HS-5 (cell line): ENCODE measurements around the gene SAMD11.

ENCODE experiments used
- DNase-seq: peaks from one replicate; pipeline ENCODE4 v3.0.0-alpha.2; 2012; ENCODE audit warnings: low read depth

Gene SAMD11

DNA sequence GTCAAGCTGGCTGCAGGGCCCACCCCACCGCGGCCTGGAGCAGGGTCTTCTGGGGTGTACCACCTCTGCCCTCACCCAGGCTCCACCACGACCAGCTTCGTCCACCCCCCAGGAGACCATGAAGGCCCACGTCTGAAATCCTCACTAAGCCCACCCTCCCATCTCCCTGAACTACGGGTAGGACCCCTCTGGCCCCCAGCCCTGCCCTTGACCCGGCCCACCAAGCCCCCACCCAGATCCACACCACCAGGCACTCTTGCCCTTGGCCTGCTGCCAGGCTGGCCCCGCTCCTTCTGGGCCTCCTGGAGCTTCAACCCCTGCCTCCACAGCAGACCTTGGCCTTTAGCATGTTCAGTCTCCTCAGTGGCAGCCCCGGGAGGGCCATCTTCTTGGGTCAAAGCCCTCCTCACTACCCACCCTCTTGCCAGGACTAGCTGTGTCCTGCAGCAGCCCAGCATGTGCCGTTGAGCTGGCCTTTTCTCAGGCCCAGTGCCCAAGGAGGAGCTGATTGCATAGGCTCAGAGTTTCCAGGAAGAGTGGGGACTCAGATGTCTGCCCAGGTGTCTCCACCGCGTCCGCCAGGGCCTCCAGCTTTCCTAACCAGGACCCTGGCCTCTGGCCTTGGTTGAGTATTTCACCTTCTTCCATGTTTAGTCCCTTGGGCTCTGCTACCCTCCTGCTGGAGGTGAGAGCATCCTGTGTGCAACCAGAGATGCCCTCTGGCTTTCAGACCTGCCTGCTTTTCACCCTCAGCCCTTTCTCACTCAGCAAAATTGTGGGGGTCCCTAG lies 17.7 kb upstream of the SAMD11 start:
- DNase-seq: no peak

DNA sequence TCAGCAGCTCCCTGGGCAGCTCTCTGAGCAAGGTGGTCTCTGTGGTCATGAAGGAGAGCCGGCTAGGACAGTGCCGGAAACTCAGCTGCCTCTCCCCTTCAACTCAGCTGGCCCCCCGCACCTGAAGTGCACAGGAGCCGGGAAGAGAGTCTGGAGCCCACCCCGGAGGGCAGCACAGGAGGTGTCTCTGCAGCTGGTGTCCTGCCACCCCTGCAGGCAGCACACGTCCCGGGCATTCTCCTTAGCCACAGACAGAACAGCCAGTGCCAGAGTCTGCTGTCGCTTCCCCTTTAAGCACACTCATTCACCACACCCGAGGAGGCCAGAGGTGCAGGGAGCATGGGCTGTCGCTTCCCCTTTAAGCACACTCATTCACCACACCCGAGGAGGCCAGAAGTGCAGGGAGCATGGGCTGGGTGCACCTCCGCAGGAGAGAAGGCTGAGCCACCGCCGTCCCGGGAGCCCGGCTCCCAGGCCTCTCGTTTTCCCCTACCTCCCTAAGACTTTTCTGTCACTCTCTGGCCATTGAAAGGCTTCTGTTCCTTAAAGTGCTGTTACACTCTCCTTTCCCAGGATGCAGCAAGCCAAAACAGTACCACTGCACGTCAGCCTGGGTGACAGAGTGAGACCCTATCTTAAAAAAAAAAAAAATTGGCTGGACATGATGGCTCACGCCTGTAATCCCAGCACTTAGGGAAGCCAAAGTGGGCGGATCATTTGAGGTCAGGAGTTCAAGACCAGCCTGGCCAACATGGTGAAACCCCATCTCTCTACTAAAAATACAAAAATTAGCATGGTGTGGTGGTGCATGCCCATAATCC lies 16.9 kb upstream of the SAMD11 start:
- no peak for DNase-seq

DNA sequence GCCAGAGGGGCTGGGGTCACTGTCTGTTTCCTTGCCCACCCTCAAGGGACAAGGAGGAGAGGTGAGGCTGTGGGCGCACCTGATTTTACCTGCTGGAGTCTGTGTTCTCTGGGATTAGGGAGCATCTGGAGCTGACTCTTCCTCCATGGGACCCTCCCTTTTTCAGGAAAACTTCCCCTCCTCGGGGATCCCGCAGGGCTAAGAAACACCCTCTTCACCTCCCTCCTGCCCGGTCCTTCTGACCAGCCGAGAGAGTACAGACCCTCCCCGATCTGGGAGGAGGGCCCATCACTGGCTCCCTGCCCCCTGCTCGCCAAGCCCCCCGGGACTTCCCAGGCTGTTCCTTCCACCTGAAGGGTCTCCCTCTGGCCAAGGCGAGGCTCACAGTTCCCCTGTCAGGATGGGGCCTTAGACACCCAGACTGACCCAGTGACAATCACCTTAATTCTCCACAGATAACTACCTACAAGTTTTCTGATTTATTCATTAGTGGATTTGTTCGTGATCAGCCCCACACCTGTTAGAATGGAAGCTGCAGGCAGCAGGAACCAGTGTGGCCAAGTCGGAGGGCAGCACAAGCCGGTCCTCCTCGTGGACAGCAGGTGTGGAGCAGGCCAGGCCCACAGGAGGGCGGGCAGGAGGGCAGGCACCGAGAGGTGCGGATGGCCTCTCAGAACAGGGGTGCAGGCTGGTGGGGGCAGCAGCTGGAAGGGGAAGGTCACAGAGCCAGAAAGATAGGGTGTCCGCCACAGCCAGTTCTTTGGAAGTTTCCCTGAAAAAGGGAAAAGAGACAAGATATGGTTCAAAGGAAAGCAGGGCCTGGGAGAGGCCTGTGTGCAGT lies 15.9 kb upstream of the SAMD11 start:
- no peak for DNase-seq

DNA sequence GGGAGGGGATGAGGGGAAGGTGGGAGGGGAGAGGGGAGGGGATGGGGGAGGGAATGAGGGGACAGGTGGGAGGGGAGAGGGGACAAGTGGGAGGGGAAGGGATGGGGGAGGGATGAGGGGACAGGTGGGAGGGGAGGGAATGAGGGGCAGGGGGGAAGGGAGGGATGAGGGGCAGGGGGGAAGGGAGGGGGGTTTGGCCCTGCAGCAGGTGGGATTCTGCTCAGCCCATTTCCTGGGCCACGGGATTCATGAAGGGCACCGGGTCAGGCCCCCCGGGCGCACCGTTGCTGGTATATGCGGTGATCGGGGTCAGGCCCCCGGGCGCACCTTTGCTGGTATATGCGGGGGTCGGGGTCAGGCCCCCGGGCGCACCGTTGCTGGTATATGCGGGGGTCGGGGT lies 15.1 kb upstream of the SAMD11 start:
- no peak for DNase-seq

DNA sequence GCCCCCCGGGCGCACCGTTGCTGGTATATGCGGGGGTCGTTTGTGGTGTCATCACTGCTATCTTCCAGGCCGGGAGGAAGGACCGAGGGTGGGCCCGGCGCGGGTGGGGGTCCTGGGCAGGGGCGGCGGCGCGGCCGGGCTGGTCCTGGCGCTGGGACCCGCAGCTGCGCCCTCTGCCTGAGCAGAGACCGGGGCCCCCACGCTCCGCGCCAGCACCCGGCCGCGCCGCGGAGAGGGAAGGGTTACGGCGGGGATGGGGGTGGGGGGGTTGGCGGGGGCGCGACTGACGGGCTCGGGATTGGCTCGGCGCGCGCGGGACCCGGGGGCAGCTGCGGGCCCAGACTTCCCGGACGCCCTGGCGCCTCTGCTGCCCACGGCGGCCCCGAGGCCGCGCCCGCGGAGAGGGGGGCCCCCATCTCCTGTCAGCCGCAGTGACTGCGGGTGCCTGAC lies 13.8 kb upstream of the SAMD11 start:
- no peak for DNase-seq

DNA sequence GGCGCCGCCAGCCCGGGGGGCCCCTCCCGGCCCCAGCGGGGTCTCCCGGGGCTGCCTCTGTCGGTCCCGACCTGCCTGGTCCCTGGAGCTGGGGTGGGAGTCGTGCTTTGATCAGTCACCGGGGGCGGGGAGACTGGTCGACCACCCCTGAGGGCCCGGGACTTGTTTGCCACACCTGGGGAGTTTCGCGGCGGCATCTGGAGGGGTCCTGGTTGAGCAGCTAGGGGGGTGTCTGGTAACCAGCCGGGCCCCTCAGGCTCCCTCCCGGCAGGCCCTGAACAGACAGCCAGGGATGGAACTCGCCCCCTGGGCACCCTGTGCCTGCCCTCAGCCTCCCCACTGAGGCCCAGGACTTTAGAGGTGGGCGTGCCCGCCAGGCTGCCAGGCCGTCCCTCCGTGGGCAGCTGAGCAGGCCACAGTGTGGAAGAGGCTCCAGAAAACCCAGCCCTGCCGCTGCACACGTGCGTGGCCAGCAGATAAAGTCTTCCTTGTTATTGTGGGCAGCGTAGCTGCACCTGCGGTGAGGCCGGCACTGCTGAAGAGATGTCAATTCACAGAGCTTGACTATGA lies 13.3 kb upstream of the SAMD11 start:
- DNase-seq: no peak

DNA sequence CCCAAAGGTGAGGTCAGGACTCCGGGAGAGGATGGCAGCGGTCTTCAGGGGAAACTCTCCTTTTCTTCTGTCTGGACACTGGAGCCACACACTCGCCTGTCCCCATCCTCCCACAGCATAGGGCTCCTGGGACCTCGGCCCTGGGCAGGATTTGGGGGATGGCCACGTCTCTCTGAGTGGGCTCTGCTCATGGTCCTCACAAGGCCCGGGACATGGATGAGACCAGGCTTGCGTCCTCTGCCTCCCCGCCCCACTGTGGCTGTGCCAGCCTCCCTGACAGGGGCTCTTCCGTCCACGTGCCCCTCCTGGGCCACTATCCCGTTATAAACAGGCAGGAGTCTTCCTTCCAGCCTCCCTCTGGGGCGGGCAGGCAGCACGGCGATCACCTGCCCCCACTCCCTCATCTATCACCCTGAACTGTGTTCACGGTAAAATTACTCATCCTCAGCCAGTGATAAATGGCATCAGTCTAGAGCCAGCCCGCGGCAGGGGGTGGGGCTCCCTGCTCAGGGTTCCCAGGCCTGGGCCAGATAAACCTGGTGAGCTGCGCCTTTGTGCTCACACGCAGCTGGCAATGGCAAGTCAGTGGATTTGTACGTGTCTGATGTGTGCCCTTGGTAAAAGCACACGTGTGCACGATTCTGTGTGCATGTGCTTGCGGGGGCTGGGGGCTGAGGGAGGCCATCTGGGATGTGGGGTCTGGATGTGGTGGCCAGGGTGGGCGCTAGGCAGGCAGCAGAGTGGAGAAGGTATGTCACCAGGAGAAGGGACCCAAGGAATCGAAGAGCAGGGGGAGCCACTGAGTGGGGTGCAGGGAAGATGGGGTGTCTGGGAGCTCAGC lies 12.6 kb upstream of the SAMD11 start:
- no peak for DNase-seq

DNA sequence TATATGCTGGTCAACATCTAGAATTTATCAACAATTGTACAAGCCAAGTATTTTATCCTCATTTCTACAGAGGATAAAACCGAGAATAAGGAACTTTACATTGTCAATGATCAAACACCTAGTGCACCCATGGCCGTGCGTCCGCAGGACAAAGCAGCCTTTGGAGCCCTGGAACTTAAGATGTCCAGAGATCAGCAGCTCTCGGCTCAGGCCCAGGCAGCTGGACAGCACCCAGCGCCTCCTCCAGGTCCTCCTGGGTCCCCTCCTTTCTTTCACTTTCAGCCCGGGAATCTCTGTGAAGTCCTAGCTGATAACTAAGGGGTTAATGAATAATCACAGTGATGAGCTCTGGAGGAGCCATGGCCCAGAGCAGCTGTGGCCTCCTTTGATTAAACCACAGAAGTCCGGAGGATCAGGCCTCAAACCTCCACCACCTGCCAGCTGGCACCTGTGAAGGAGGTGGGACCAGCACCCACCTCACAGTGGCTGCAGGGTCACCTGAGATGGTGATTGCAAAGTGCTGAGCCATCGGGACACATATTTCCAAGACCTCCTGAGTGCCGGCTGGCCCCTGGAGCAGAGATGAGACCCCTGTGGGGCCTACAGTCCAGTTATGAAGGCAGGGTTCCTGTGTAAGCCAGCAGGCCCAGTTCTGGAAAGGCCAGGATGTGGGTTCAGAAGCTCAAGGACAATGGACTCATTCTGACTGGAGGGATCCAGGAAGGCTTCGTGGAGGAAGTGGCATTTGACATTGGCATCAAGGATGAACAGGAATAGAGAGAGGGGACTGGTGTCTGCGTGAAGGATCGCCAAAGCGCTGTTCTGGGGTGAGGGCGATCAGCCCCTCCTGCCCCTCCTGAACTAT lies 11.6 kb upstream of the SAMD11 start:
- no peak for DNase-seq

DNA sequence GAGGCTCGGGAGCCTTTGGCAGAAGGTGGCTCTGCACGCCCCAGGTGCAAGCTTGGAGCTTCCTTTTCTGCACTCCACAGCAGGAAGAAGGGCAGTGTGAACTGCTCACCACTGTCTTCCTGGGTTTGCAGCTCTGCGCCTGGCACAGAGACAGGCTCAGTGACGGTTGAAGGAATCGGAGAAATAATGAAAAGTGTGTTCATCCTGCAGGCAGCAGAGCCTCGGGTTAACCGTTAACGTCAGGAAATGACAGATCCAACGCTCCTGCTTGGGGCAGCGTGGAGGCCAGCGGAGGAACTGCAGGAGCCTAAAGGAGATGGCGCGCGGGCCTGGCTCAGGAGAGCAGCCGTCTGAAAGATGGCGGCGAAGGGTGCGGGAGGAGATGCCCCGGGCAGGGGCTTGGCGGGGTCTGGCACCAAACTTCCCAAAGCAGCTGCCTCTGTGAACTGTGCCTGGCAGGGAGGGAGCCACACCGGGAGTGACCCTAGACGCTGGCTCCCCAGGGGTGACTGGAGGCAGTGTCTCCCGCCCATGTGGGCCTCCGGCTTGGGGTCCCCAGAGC lies 10.9 kb upstream of the SAMD11 start:
- no peak for DNase-seq

DNA sequence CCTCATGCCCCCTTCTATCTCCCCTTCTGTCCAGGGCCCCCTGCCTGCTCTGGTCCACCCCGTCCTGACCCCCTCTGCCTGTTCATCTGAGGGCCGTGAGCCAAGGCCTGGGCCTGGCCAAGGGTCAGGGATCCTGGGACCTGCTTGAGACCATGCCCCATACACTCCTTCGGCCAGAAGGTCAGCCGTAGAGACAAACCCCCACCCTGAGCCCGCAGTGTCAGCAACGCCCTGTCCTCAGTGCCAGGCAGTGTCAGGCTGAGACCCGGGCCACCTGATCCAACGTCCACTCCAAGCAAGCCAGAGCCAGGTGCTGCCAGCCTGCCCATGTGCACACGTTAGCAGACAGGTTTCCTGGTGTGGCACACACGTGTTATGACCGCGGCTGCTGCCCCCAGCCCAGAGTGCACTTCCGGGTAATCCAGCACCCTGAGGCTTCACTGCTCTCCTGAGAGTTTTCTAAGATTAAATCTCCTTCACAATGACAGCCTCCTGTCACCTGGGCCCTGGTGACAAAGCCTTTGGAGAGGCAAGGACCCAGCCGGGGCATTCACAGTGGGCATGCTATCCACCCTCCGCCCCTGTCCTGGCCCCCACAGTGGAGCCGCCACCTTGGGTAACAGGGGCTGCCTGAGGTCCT lies 10.1 kb upstream of the SAMD11 start:
- no peak for DNase-seq

DNA sequence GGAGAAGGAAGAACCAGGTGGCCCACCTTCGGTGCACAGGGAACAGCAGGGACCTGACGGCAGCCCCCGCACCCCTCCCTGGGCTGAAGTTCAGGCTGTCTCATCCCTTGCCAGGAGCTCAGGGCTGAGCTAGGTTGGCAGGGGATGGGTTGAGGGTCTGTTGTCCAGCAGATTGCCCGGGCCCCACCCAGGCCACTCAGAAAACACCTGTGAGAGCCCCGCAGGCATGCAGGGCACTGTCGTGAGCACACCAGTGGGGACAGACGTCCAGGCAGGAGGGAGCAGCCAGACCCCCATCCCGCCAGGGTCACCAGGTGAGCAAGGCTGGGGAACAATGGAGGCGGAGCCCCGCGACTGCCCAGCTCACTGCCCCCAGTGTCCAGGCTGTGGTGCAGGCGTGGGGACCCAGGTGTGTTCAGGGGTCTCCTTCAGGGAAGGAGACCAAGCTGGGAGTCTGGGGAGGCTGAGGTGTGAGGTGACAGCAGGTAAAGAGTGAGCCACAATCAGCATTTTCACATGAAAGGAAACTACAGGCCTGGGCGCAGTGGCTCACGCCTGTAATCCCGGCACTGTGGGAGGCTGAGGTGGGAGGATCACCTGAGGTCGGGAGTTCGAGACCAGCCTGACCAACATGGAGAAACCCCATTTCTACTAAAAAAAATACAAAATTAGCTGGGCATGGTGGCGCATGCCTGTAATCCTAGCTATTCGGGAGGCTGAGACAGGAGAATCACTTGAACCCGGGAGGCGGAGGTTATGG lies 9.4 kb upstream of the SAMD11 start:
- DNase-seq: no peak

DNA sequence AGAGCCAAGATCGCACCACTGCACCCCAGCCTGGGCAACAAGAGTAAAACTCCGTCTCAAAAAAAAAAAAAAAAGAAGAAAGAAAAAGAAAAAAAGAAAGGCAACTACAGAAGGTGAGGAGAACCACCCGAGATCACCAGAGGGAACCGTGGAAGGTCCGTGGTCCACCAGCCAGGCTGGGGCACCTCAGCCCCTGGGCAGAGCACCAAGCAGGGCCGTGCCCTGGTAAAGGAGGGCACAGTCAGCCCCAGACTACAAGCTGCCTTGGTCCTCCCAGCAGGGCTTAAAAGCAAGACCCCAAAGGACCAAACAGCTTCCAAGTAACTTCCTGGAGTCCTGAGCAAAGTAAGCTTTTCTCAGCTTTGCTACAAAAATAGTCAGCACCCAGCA lies 8.8 kb upstream of the SAMD11 start:
- no peak for DNase-seq

DNA sequence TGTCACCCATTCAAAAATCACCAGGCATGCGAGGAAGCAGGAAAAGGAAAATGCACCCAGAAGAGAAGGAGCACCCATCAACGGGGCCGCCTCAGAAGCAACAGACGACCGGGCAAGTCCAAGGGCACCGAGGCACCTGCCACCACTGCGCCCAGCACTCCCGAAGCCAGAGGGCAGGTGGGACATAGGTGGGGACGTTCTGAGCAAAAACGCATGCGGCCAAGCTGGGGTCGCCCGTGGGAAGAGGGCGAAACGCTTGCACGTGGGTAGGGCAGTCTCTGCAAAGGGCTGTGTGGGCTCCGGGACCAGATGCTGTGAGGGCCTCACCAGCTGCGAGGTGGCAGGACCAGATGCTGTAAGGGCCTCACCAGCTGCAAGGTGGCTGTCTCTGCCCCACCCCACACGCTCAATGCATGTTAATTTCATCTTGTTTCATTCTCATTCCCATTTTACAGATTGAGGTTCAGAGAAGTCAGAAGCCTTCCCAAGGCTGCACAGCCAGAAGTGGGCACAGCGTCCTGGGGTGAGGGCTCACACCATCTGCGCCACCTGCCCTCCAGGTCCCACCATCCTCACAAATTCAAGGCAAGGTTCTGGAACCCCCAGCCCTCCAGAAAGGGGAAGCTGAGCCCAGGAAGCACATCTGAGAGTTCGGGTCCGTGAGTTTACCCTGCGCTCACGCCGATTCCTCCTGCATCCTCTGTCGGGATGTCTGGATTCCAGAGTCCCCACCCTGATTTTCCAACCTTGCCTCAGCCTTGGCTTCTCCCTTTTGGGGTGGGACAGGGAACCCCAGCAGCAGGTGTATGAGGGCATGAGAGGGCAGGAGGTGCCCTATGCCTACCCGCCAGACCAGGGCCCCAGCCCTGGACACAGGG lies 8.2 kb upstream of the SAMD11 start:
- no peak for DNase-seq

DNA sequence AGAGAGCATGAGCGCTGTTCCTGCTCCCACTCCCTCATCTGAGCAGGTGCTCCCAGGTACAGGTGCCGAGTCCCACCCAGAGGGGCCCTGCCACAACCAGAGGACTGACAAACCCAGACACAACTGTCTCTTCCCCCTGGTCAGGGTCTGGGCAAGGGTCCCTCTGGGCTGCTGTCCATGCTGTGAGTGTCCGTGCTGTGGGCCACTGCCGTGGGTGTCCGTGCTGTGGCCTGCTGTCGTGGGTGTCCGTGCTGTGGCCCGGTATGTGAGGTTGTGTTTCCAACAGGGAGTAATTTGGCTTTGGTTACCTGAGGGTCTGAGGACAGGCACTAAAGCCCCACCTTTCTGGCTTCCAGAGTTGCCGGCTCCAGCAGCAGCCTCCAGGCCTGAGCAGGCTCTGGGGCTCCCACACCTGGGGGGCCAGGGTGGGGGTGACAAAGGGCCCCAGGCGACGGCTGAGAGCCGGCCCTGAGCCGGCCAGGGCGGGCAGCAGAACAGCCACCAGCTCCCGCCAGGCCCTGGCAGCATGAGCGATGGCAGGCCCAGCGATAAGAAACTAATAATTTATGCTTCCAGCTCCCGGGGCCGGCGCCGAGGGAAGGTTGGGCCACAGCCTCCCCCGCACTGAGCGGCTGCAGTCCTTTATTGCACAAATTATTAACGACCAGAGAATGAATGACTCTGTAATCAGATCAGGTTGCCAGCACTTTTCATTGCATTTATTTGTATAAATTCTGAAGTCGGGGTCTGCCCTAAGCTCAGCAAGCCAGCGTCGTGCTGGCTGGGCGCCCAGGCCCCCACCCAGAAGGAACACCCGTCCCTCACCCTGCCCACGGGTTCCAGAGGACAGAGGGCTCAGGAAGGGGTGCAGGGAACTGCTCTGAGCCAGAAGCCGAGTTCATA lies 7.3 kb upstream of the SAMD11 start:
- DNase-seq: no peak

DNA sequence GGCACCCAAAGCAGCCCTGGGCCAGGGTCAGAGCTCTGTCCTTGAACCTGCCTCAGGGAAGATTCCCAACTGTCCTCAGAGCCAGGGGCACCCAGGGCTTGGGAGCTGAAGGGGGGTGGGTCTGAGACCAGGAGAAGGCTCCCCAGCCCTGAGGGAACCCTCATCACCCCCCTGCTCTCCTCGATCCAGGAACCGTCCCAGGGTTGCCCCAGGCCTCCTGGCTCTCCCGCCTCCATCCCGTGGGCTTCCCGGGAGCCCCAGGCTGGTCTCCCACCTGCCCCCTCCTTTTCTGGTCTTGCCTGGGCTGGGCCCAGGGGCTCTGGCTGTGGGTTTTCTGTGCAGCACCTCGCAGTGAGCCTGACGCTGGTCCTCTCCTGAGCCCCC lies 6.7 kb upstream of the SAMD11 start:
- DNase-seq: no peak

DNA sequence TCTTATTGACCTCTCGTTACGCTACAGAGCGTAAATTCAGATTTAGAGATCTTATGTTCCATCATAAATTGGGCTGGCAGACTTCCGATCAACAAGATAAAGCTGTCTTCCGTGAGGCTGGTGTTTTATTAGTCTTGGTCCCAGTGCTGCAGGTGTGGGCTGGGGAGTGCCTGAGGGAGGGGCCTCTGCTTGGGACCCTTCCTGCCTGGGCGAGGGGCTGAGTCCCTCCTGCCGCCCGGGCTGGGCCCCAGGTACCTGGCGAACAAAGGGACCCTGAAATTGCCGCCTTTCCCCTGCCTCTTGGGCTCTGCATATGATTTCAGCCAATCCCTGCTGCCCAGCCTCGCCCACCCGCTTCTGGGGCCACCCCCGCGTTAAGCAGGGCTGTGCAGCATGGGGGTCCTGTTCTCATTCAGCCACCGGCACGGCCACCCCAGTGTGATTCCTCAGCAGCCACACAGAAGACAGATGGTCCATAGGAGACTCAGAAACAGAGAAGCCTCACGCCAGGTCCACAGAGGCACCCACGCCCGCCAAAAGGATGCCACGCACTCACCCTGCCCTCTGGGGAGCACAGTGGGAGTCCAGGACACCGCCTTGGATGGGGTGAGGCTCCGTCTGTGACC lies 6.1 kb upstream of the SAMD11 start:
- no peak for DNase-seq
